WTC11 (cell line): ENCODE data around the gene KIT. TPM values are rescaled to one million over a fixed set of nuclear protein-coding genes. Genes with fewer than 3 reads are reported as not detected.

Source experiments
- ATAC-seq: fragments of 200-7000 bp; cut with Tn5 transposase; 2 replicates; pipeline ENCODE4 v1.10.0; 2021; ENCODE audit warnings: mild to moderate bottlenecking, moderate library complexity
- CTCF ChIA-PET: fragments of 300-600 bp; sonication (Branson Sonifier 250); formaldehyde crosslinking; loops from one replicate; lab custom pipeline; 2021; ENCODE audit warnings: antibody characterized with exemption; lab: Charles Lee
- POLR2A ChIA-PET: fragments of 350-600 bp; sonication (Branson Sonifier 250); formaldehyde crosslinking; loops from one replicate; lab custom pipeline; 2021; ENCODE audit warnings: antibody characterized with exemption; lab: Charles Lee
- DNase-seq: peaks from one replicate; pipeline ENCODE4 v3.0.0; 2021; ENCODE audit warnings: low spot score
- H3K27ac Mint-ChIP-seq: 2 replicates; pipeline ENCODE4 v1.8.0; 2021; ENCODE audit warnings: mixed read lengths
- H3K27me3 Mint-ChIP-seq: 2 replicates; pipeline ENCODE4 v1.8.0; 2021; ENCODE audit warnings: low read depth, mild to moderate bottlenecking, moderate library complexity, mixed read lengths
- H3K36me3 Mint-ChIP-seq: 2 replicates; pipeline ENCODE4 v1.8.0; 2021; ENCODE audit warnings: mixed read lengths
- H3K4me1 Mint-ChIP-seq: 2 replicates; pipeline ENCODE4 v1.8.0; 2022; ENCODE audit warnings: mixed read lengths
- H3K4me3 Mint-ChIP-seq: 2 replicates; pipeline ENCODE4 v1.8.0; 2021; ENCODE audit warnings: mild to moderate bottlenecking, moderate library complexity, mixed read lengths
- H3K9me3 Mint-ChIP-seq: 2 replicates; pipeline ENCODE4 v1.8.0; 2021; ENCODE audit warnings: mixed read lengths
- ELF4 ChIP-seq: sonication (generic); formaldehyde crosslinking; IDR thresholded peaks from 2 replicates; pipeline ENCODE4 v1.8.1; 2022; ENCODE audit warnings: low read depth, mild to moderate bottlenecking, moderate library complexity, missing genetic modification reagents
- GABPB1 ChIP-seq: sonication (generic); formaldehyde crosslinking; IDR thresholded peaks from 2 replicates; pipeline ENCODE4 v1.8.1; 2023; ENCODE audit warnings: mild to moderate bottlenecking, missing genetic modification reagents
- GTF2I ChIP-seq: fragments of 250-450 bp; sonication (Bioruptor Pico); conservative IDR thresholded peaks from 2 replicates; pipeline ENCODE4 v1.4.0; 2021; ENCODE audit warnings: mild to moderate bottlenecking
- NR2C2 ChIP-seq: sonication (generic); formaldehyde crosslinking; IDR thresholded peaks from 2 replicates; pipeline ENCODE4 v1.8.0; 2022; ENCODE audit warnings: mild to moderate bottlenecking, missing genetic modification reagents
- OVOL2 ChIP-seq: fragments of 250-450 bp; sonication (Bioruptor Pico); IDR thresholded peaks from 2 replicates; pipeline ENCODE4 v1.9.0; 2021; ENCODE audit warnings: mild to moderate bottlenecking, borderline replicate concordance
- RELA ChIP-seq: sonication (generic); formaldehyde crosslinking; IDR thresholded peaks from 2 replicates; pipeline ENCODE4 v1.8.1; 2022; ENCODE audit warnings: missing genetic modification reagents, mild to moderate bottlenecking, borderline replicate concordance
- RORB ChIP-seq: fragments of 250-450 bp; sonication (Bioruptor Pico); IDR thresholded peaks from 2 replicates; pipeline ENCODE4 v1.9.0; 2021; ENCODE audit warnings: mild to moderate bottlenecking
- SMAD4 ChIP-seq: sonication (generic); formaldehyde crosslinking; IDR thresholded peaks from 2 replicates; pipeline ENCODE4 v1.8.0; 2022; ENCODE audit warnings: mild to moderate bottlenecking, missing genetic modification reagents
- ZBTB21 ChIP-seq: sonication (generic); formaldehyde crosslinking; IDR thresholded peaks from 2 replicates; pipeline ENCODE4 v1.8.1; 2023; ENCODE audit warnings: mild to moderate bottlenecking, missing genetic modification reagents, borderline replicate concordance
- ZNF138 ChIP-seq: sonication (generic); formaldehyde crosslinking; conservative IDR thresholded peaks from 2 replicates; pipeline ENCODE4 v1.8.1; 2022; ENCODE audit warnings: mild to moderate bottlenecking, moderate library complexity, missing genetic modification reagents
- ZNF219 ChIP-seq: sonication (generic); formaldehyde crosslinking; IDR thresholded peaks from 2 replicates; pipeline ENCODE4 v1.8.0; 2023; ENCODE audit warnings: missing genetic modification reagents, mild to moderate bottlenecking, borderline replicate concordance
- ZNF232 ChIP-seq: sonication (generic); formaldehyde crosslinking; IDR thresholded peaks from 2 replicates; pipeline ENCODE4 v1.8.0; 2022; ENCODE audit warnings: mild to moderate bottlenecking, missing genetic modification reagents
- ZNF396 ChIP-seq: fragments of 250-450 bp; sonication (Bioruptor Pico); IDR thresholded peaks from 2 replicates; pipeline ENCODE4 v1.8.0; 2021; ENCODE audit warnings: mild to moderate bottlenecking, moderate library complexity, borderline replicate concordance
- ZNF416 ChIP-seq: fragments of 250-450 bp; sonication (Bioruptor Pico); IDR thresholded peaks from 2 replicates; pipeline ENCODE4 v1.9.0; 2021; ENCODE audit warnings: mild to moderate bottlenecking, inconsistent platforms
- ZNF423 ChIP-seq: fragments of 250-450 bp; sonication (Bioruptor Pico); IDR thresholded peaks from 2 replicates; pipeline ENCODE4 v2.1.2; 2022; ENCODE audit warnings: mild to moderate bottlenecking, moderate library complexity
- total RNA-seq: library from RNA; stranded (reverse); gene quantifications from 3 replicates; pipeline ENCODE4 v1.2.3, GENCODE V29; 2021
- TF ChIP-seq, protein P1 (sequence below): sonication (generic); formaldehyde crosslinking; IDR thresholded peaks from 2 replicates; pipeline ENCODE4 v1.8.1; 2022; ENCODE audit warnings: low read depth, mild to moderate bottlenecking, moderate library complexity, missing genetic modification reagents, borderline replicate concordance
- TF ChIP-seq, protein P2 (sequence below): sonication (generic); formaldehyde crosslinking; IDR thresholded peaks from 2 replicates; pipeline ENCODE4 v1.8.1; 2022; ENCODE audit warnings: mild to moderate bottlenecking, missing genetic modification reagents, moderate library complexity, borderline replicate concordance
- TF ChIP-seq, protein P3 (sequence below): sonication (generic); formaldehyde crosslinking; IDR thresholded peaks from 2 replicates; pipeline ENCODE4 v1.8.1; 2022; ENCODE audit warnings: mild to moderate bottlenecking, moderate library complexity, missing genetic modification reagents
- TF ChIP-seq, protein P4 (sequence below): sonication (generic); formaldehyde crosslinking; IDR thresholded peaks from 2 replicates; pipeline ENCODE4 v1.8.0; 2022; ENCODE audit warnings: mild to moderate bottlenecking, missing genetic modification reagents
- TF ChIP-seq, protein P5 (sequence below): sonication (generic); formaldehyde crosslinking; IDR thresholded peaks from 2 replicates; pipeline ENCODE4 v1.8.1; 2023; ENCODE audit warnings: mild to moderate bottlenecking, missing genetic modification reagents, borderline replicate concordance

The KIT gene
- total RNA-seq, 1 experiment from 2014 or later = 23.3 TPM

DNA sequence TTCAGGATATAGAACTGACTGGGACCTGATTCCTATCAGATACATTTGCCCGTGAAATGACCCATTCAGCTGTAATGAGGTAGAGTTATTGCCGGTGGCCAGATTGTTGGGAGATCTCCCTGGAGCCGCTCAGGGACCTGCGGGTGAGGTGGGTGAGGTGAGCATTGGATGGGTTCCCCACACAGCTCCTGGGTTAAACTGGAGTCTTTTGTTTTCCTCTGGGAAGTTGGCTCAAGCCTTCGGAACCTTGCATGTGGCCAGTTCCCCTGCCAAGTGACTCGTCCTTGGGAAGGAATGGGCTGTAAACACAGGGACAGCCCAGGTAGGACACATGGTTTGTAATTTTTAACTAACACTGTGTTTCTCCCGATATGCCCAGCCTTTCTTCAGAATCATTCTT is 31.6 kb upstream of the KIT start:
- no peak for ATAC-seq
- Mint-ChIP-seq H3K4me3 (no peak overlapping the region), H3K27ac (0 out of 2 replicates have a peak overlapping the region, but pooled peaks have one; percentile 14), H3K36me3 (no peaks in the 10 kb centered on the region), H3K9me3 (no peaks in the 10 kb centered on the region), H3K27me3 (no peaks in the 10 kb centered on the region), H3K4me1 (peaks cover 15% of the 10 kb centered on the region)
- POLR2A ChIA-PET = no interaction called here
- no peak for DNase-seq
- TF ChIP-seq ZNF232 (no peak), ELF4 (CRISPR knock-in tag) (no peak), GTF2I (CRISPR knock-in tag) (no peak), RORB (no peak), ZNF396 (CRISPR knock-in tag) (no peak), ZNF416 (CRISPR knock-in tag) (no peak), ZNF423 (CRISPR knock-in tag) (no peak), GABPB1 (CRISPR knock-in tag) (no peak), ZNF219 (CRISPR knock-in tag) (no peak), SMAD4 (CRISPR knock-in tag) (no peak), ZNF138 (CRISPR knock-in tag) (no peak), RELA (no peak)
- TF ChIP-seq, protein P1, sequence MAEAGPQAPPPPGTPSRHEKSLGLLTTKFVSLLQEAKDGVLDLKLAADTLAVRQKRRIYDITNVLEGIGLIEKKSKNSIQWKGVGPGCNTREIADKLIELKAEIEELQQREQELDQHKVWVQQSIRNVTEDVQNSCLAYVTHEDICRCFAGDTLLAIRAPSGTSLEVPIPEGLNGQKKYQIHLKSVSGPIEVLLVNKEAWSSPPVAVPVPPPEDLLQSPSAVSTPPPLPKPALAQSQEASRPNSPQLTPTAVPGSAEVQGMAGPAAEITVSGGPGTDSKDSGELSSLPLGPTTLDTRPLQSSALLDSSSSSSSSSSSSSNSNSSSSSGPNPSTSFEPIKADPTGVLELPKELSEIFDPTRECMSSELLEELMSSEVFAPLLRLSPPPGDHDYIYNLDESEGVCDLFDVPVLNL (CRISPR knock-in tag) = no peak
- TF ChIP-seq, protein P2, sequence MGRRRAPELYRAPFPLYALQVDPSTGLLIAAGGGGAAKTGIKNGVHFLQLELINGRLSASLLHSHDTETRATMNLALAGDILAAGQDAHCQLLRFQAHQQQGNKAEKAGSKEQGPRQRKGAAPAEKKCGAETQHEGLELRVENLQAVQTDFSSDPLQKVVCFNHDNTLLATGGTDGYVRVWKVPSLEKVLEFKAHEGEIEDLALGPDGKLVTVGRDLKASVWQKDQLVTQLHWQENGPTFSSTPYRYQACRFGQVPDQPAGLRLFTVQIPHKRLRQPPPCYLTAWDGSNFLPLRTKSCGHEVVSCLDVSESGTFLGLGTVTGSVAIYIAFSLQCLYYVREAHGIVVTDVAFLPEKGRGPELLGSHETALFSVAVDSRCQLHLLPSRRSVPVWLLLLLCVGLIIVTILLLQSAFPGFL (CRISPR knock-in tag) = no peak
- TF ChIP-seq, protein P3, sequence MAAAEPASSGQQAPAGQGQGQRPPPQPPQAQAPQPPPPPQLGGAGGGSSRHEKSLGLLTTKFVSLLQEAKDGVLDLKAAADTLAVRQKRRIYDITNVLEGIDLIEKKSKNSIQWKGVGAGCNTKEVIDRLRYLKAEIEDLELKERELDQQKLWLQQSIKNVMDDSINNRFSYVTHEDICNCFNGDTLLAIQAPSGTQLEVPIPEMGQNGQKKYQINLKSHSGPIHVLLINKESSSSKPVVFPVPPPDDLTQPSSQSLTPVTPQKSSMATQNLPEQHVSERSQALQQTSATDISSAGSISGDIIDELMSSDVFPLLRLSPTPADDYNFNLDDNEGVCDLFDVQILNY (CRISPR knock-in tag) = no peak
- TF ChIP-seq, protein P4, sequence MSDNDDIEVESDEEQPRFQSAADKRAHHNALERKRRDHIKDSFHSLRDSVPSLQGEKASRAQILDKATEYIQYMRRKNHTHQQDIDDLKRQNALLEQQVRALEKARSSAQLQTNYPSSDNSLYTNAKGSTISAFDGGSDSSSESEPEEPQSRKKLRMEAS (CRISPR knock-in tag) = no peak
- TF ChIP-seq, all 79 proteins: peak for 0
- CTCF ChIA-PET = no interaction called here

DNA sequence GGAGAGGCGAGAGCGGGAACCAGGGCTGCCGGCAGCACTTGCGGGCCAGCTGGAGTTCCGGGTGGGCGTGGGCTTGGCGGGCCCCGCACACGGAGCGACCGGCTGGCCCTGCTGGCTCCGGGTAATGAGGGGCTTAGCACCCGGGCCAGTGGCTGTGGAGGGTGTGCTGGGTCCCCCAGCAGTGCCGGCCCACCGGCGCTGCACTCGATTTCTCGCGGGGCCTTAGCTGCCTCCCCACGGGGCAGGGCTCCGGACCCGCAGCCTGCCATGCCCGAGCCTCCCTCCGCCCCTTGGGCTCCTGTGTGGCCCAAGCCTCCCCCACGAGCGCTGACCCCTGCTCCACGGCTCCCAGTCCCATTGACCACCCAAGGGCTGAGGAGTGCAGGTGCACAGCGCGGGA is 25.2 kb upstream of the KIT start:
- peaks cover 7% of the 10 kb centered on the region; the same call in 1 of the 2 replicates for H3K9me3 Mint-ChIP-seq
- TF ChIP-seq, protein P5, sequence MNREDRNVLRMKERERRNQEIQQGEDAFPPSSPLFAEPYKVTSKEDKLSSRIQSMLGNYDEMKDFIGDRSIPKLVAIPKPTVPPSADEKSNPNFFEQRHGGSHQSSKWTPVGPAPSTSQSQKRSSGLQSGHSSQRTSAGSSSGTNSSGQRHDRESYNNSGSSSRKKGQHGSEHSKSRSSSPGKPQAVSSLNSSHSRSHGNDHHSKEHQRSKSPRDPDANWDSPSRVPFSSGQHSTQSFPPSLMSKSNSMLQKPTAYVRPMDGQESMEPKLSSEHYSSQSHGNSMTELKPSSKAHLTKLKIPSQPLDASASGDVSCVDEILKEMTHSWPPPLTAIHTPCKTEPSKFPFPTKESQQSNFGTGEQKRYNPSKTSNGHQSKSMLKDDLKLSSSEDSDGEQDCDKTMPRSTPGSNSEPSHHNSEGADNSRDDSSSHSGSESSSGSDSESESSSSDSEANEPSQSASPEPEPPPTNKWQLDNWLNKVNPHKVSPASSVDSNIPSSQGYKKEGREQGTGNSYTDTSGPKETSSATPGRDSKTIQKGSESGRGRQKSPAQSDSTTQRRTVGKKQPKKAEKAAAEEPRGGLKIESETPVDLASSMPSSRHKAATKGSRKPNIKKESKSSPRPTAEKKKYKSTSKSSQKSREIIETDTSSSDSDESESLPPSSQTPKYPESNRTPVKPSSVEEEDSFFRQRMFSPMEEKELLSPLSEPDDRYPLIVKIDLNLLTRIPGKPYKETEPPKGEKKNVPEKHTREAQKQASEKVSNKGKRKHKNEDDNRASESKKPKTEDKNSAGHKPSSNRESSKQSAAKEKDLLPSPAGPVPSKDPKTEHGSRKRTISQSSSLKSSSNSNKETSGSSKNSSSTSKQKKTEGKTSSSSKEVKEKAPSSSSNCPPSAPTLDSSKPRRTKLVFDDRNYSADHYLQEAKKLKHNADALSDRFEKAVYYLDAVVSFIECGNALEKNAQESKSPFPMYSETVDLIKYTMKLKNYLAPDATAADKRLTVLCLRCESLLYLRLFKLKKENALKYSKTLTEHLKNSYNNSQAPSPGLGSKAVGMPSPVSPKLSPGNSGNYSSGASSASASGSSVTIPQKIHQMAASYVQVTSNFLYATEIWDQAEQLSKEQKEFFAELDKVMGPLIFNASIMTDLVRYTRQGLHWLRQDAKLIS (CRISPR knock-in tag) = no peak
- TF ChIP-seq NR2C2 (CRISPR knock-in tag) (no peak), ZBTB21 (no peak), OVOL2 (no peak)
- POLR2A ChIA-PET = interaction anchor here (0.6 kb wide), 1 partner anchor 151 kb away, joined by 3 read pairs; no protein-coding TSS in a partner anchor
- CTCF ChIA-PET = no interaction called here
- H3K4me1 Mint-ChIP-seq = peaks cover 3% of the 10 kb centered on the region; the same call in 1 of the 2 replicates
- H3K4me3 Mint-ChIP-seq = no peak overlapping the region
- ATAC-seq = no peak
- H3K27ac Mint-ChIP-seq = no peak overlapping the region
- H3K36me3 Mint-ChIP-seq = no peaks in the 10 kb centered on the region
- no peaks in the 10 kb centered on the region for H3K27me3 Mint-ChIP-seq
- DNase-seq = peak; percentile 32
